ENCODE measurements around the gene EDNRA. TPM values are rescaled to one million over a fixed set of nuclear protein-coding genes. Genes with fewer than 3 reads are reported as not detected.

The EDNRA gene
- total RNA-seq, 4 donors from 2014 or later: 9.7 to 206 (median 42.0) TPM

DNA sequence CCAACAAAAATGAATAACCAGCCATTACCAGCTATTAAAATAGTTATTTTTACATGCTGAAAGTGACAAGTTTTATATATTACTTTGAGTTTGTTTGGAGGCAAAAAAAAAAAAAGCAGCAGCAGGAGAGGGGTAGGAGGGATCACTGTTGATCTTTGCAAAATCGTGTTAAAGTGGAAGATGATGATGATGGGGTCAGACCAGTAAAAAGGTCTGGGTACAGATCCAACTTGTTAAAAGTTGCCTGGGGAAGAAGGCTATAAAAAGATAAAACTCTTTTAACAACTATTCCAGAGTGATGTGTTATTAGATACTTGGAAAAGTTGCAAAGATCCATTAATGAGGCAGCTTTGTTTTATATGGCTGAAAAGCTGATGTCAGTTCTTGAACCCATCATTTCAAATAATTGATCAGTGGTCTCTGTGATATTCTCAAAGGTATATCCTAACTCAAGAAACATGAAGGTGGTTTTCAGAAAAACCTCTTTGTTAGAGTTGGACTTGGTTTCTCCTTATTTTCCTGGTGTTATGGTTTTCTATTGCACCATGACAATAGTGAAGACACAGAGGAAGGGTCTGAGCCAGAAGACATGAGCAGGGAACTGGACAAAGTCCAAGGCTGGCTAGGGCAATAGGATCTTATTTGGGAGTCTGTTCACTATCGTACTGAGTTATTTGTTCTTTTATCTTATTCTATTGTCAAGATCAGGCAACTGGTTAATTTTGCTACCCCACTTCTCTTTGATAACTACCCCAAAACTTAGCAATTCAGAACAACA, 44.8 kb downstream of the EDNRA start:
- peak; percentile 46 to 61 for DNase-seq
- no peak overlapping the region for H3K4me3 ChIP-seq
- no peaks in the 10 kb centered on the region for H3K36me3 ChIP-seq
- H3K27ac ChIP-seq: peak overlapping the region; percentile 67 to 79
- H3K27me3 ChIP-seq: no peaks in the 10 kb centered on the region
- intact Hi-C loops (cut with DNase I; ENCODE audit: low total_unique reads): no loop called here
- H3K4me1 ChIP-seq: no peaks in the 10 kb centered on the region
- no peaks in the 10 kb centered on the region for H3K9me3 ChIP-seq
- TF ChIP-seq POLR2A (IDR thresholded peaks at IDR 0.05): no peak
- TF ChIP-seq, protein P1, sequence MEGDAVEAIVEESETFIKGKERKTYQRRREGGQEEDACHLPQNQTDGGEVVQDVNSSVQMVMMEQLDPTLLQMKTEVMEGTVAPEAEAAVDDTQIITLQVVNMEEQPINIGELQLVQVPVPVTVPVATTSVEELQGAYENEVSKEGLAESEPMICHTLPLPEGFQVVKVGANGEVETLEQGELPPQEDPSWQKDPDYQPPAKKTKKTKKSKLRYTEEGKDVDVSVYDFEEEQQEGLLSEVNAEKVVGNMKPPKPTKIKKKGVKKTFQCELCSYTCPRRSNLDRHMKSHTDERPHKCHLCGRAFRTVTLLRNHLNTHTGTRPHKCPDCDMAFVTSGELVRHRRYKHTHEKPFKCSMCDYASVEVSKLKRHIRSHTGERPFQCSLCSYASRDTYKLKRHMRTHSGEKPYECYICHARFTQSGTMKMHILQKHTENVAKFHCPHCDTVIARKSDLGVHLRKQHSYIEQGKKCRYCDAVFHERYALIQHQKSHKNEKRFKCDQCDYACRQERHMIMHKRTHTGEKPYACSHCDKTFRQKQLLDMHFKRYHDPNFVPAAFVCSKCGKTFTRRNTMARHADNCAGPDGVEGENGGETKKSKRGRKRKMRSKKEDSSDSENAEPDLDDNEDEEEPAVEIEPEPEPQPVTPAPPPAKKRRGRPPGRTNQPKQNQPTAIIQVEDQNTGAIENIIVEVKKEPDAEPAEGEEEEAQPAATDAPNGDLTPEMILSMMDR (IDR thresholded peaks at IDR 0.05): no peak

DNA sequence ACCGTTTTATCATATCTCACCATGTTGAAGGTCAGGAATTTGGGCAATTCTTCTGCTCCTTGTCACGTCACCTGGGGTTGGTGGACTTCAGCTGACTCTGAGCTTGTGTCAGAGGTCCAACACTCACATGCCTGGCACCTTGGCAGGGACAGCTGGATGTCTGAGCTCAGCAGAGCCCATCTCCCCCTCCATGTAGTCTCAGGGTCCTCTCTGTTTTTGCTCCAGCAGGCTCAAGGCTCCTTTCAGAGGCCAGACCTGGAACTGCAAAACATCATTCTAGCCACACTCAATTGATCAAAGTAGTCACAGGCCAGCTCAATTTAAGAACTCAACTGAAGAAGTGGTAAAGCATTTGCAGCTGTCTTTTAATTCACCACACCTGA, 45.4 kb downstream of the EDNRA start:
- Histone ChIP-seq H3K9me3 (no peaks in the 10 kb centered on the region), H3K27me3 (no peaks in the 10 kb centered on the region), H3K27ac (peak overlapping the region; percentile 67 to 79), H3K4me3 (no peak overlapping the region), H3K36me3 (no peaks in the 10 kb centered on the region), H3K4me1 (peaks cover 0 to 4% of the 10 kb centered on the region in 2 donors)
- TF ChIP-seq, protein P1 (IDR thresholded peaks at IDR 0.05): peak in 2 of 4 experiments; percentile 18 to 23
- TF ChIP-seq POLR2A (IDR thresholded peaks at IDR 0.05): no peak
- DNase-seq: peak in 1 of 2 donors; percentile 39
- intact Hi-C loops (cut with DNase I; ENCODE audit: low total_unique reads): no loop called here

DNA sequence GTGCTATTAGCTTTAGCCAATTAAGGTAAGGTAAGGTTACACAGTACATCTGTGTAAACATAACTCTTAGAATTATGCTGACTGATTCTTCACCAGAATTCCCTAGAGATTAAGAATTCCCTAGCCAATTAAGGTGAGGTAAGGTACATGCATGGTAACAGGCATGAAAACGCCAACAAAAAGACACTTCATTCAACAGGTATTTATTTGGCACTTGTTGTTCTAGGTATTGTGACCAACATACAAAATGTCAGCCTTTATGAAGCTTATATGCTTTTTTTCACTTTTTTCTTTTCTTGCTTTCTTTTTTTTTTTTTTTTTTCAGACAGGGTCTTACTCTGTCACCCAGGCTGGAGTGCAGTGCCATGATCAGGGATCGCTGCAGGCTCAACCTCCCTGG, 47.2 kb downstream of the EDNRA start:
- Histone ChIP-seq H3K27ac (no peak overlapping the region), H3K27me3 (no peaks in the 10 kb centered on the region), H3K9me3 (no peaks in the 10 kb centered on the region), H3K36me3 (no peaks in the 10 kb centered on the region), H3K4me3 (no peak overlapping the region), H3K4me1 (peaks cover 0 to 6% of the 10 kb centered on the region in 2 donors)
- TF ChIP-seq, protein P1 (IDR thresholded peaks at IDR 0.05): no peak
- no peak for TF ChIP-seq POLR2A (IDR thresholded peaks at IDR 0.05)
- no peak for DNase-seq
- intact Hi-C loops (cut with DNase I; ENCODE audit: low total_unique reads): no loop called here

DNA sequence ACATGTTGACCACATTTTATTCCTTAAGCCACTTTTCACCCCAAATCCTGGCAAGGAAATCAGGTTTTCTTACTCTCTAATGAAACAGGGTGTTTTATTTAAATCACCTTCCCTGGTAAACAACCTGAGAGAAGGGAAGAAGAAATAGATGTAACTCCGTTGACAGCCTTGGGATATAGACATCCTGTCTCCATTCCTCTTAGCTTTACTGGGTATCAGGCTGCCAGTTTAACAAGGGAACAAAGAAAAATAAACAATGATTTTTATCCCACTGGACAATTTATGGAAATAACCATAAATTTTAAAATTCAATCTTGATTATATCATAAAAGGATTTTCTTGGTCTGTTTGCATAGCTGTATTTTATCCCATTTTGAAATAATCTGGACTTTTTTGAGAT, 49.2 kb downstream of the EDNRA start:
- intact Hi-C loops (cut with DNase I; ENCODE audit: low total_unique reads): no loop called here
- Histone ChIP-seq H3K4me3 (no peak overlapping the region), H3K27ac (no peak overlapping the region), H3K4me1 (peaks cover 0 to 6% of the 10 kb centered on the region in 2 donors), H3K27me3 (no peaks in the 10 kb centered on the region), H3K9me3 (no peaks in the 10 kb centered on the region), H3K36me3 (no peaks in the 10 kb centered on the region)
- TF ChIP-seq, protein P1 (IDR thresholded peaks at IDR 0.05): no peak
- TF ChIP-seq POLR2A (IDR thresholded peaks at IDR 0.05): no peak
- no peak for DNase-seq

DNA sequence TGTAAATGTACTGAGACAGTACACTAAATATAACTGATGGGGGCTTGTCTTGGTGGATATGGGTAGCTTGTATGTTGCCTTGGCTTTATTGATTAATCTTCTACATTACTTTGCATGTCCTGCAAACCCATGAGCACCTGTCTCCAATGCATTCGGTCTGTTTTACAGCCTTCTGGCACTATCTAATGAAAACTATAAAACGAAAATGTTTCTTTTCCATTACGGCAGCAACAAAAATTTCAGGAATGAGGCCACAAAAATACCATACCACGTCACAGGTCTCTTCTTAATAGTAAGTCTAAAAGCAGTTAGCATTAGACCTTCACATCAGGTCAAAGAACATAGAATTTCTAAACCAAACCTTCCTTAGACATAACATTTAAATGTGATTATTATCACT, 49.8 kb downstream of the EDNRA start:
- H3K27me3 ChIP-seq: no peaks in the 10 kb centered on the region
- TF ChIP-seq, protein P1 (IDR thresholded peaks at IDR 0.05): no peak
- TF ChIP-seq POLR2A (IDR thresholded peaks at IDR 0.05): no peak
- intact Hi-C loops (cut with DNase I; ENCODE audit: low total_unique reads): no loop called here
- H3K27ac ChIP-seq: no peak overlapping the region
- peaks cover 0 to 6% of the 10 kb centered on the region in 2 donors for H3K4me1 ChIP-seq
- DNase-seq: no peak
- no peaks in the 10 kb centered on the region for H3K9me3 ChIP-seq
- H3K4me3 ChIP-seq: no peak overlapping the region
- H3K36me3 ChIP-seq: no peaks in the 10 kb centered on the region
